Smooth muscle cell (in vitro differentiated cells): ENCODE data around the gene N4BP3. TPM values are rescaled to one million over a fixed set of nuclear protein-coding genes. Genes with fewer than 3 reads are reported as not detected.
A peak's percentile ranks its signal among the peaks of the same experiment; 100 is the strongest.

Source experiments
- DNase-seq: peaks from one replicate; lab custom pipeline; 2025; ENCODE audit not compliant: unreplicated experiment; lab: John Stamatoyannopoulos, UW
- H2AFZ ChIP-seq: fragments of 200-600 bp; sonication (generic); 2 replicates; pipeline ENCODE4 v1.6.0; 2016; ENCODE audit warnings: antibody characterized with exemption, low read depth, mild to moderate bottlenecking
- H3F3A ChIP-seq: fragments of 200-600 bp; sonication (generic); 2 replicates; pipeline ENCODE4 v1.6.0; 2017; ENCODE audit warnings: antibody characterized with exemption, low read depth
- H3K27ac ChIP-seq: fragments of 200-600 bp; sonication (generic); 2 replicates; pipeline ENCODE4 v1.5.1; 2016; ENCODE audit warnings: low read depth, mild to moderate bottlenecking
- H3K27me3 ChIP-seq: fragments of 200-600 bp; sonication (generic); 2 replicates; pipeline ENCODE4 v1.6.1; 2016; ENCODE audit warnings: low read depth, mild to moderate bottlenecking
- H3K36me3 ChIP-seq: fragments of 200-600 bp; sonication (generic); 2 replicates; pipeline ENCODE4 v1.5.1; 2016; ENCODE audit warnings: low read depth
- H3K4me1 ChIP-seq: fragments of 200-600 bp; sonication (generic); 2 replicates; pipeline ENCODE4 v1.5.1; 2016; ENCODE audit warnings: low read depth
- H3K4me2 ChIP-seq: fragments of 200-600 bp; sonication (generic); 2 replicates; pipeline ENCODE4 v1.6.0; 2016; ENCODE audit warnings: mild to moderate bottlenecking
- H3K4me3 ChIP-seq: fragments of 200-600 bp; sonication (generic); 2 replicates; pipeline ENCODE4 v1.5.1; 2016; ENCODE audit warnings: mild to moderate bottlenecking
- H3K79me2 ChIP-seq: fragments of 200-600 bp; sonication (generic); 2 replicates; pipeline ENCODE4 v1.6.0; 2016; ENCODE audit warnings: low read depth, mild to moderate bottlenecking
- H3K9ac ChIP-seq: fragments of 200-600 bp; sonication (generic); 2 replicates; pipeline ENCODE4 v1.6.0; 2016; ENCODE audit warnings: low read depth
- H3K9me3 ChIP-seq: fragments of 200-600 bp; sonication (generic); replicated peaks from 2 replicates; pipeline ENCODE4 v1.5.1; 2016; ENCODE audit warnings: low read depth
- H4K20me1 ChIP-seq: fragments of 200-600 bp; sonication (generic); 2 replicates; pipeline ENCODE4 v1.6.0; 2016; ENCODE audit warnings: low read depth
- CTCF ChIP-seq: fragments of 200-600 bp; sonication (generic); IDR thresholded peaks from 2 replicates; pipeline ENCODE4 v1.5.1; 2017; ENCODE audit warnings: borderline replicate concordance, mild to moderate bottlenecking, antibody characterized with exemption; ENCODE audit not compliant: insufficient read depth, poor library complexity, severe bottlenecking
- WGBS: methylation state at CpG from one replicate; pipeline ENCODE4 v1.1.7; 2016; ENCODE audit warnings: low lambda C conversion rate; 5-methylcytosine and 5-hydroxymethylcytosine counted together
- polyA plus RNA-seq: library from polyadenylated mRNA; unstranded; fragments of >200 nt; fragmentation: Nextera tagmentation; extraction: Ambion mirVana; gene quantifications from 2 replicates; pipeline ENCODE4 v1.2.1, GENCODE V29; 2016
- total RNA-seq: library from RNA; depleted of rRNA; stranded (reverse); fragments of >200 nt; gene quantifications from 2 replicates; pipeline ENCODE4 v1.2.3, GENCODE V29; 2014

Gene N4BP3
- total and polyA plus RNA-seq, 2 experiments from 2014 or later: 0.39 to 1.3 TPM

- Histone ChIP-seq H3K4me2 (no peak overlapping the region), H3K27me3 (no peaks in the 10 kb centered on the region), H3K9me3 (no peaks in the 10 kb centered on the region), H3K4me3 (no peak overlapping the region), H3K36me3 (no peaks in the 10 kb centered on the region), H3F3A (peaks cover 2% of the 10 kb centered on the region), H3K79me2 (peaks cover 4% of the 10 kb centered on the region), H3K9ac (no peak overlapping the region), H4K20me1 (no peaks in the 10 kb centered on the region), H2AFZ (no peak overlapping the region), H3K27ac (no peak overlapping the region), H3K4me1 (peaks cover 9% of the 10 kb centered on the region)
- TF ChIP-seq CTCF: no peak
- DNase-seq: no peak
- 96% methylated on average over 11 of the region's 11 CpGs for WGBS
Observed at GRCh38 chr5:178149199-178149932, 36.0 kb downstream of the N4BP3 start.

DNA sequence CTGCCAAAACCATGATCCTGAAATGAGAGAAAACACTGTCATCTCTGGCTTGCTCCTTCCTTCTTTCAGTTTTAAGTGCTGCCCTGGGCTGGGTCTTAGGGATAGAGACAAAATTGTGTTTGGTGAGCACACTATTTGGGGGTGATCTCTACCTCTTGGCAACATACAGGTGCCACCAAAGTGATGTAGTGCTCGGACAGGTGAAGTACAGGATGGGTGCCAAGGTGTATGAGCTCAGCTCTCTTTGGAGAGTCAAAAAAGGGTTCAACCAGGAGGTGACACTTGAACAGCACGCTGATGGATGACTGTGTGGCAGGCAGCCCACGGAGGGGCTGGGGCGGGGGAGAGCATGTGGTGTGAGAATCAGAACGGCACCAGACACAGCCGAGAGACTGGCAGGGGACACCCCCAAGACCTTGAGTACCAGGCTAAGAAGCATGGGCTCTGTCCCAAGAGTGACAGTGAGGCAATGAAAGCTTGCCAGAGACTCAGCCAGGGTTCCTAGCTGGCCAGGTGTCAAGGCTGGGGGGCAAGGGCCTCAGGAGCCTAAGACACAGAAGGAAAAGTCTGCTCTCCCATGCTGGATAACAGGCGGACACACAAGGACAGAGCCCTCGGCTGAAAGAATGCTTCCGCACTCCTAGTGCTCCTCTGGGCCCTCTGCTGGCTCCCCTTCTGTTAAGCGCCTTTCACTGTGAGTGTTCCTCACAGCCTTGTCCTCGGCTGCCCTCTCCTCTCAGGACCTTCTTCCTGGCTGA lies 37.8 kb downstream of the N4BP3 start:
- H3K79me2 ChIP-seq: peaks cover 4% of the 10 kb centered on the region
- peaks cover 8% of the 10 kb centered on the region for H3F3A ChIP-seq
- H3K4me1 ChIP-seq: peaks cover 9% of the 10 kb centered on the region
- H3K27ac ChIP-seq: no peak overlapping the region
- H3K36me3 ChIP-seq: no peaks in the 10 kb centered on the region
- H3K9me3 ChIP-seq: no peaks in the 10 kb centered on the region
- TF ChIP-seq CTCF: no peak
- no peak overlapping the region for H2AFZ ChIP-seq
- 91% methylated on average over 11 of the region's 11 CpGs for WGBS
- DNase-seq: no peak
- H3K27me3 ChIP-seq: no peaks in the 10 kb centered on the region
- H3K4me2 ChIP-seq: no peak overlapping the region
- no peaks in the 10 kb centered on the region for H4K20me1 ChIP-seq
- no peak overlapping the region for H3K9ac ChIP-seq
- no peak overlapping the region for H3K4me3 ChIP-seq

GRCh38 chr5:178152491-178153444 lies 39.4 kb downstream of the N4BP3 start:
- no peaks in the 10 kb centered on the region for H4K20me1 ChIP-seq
- H3K27ac ChIP-seq: peak overlapping the region; percentile 62
- no peak for TF ChIP-seq CTCF
- 56% methylated on average over 31 of the region's 31 CpGs for WGBS
- peak overlapping the region; percentile 75 for H2AFZ ChIP-seq
- H3K4me1 ChIP-seq: peaks cover 9% of the 10 kb centered on the region
- no peaks in the 10 kb centered on the region for H3K27me3 ChIP-seq
- no peaks in the 10 kb centered on the region for H3K36me3 ChIP-seq
- peaks cover 8% of the 10 kb centered on the region for H3F3A ChIP-seq
- H3K79me2 ChIP-seq: peaks cover 4% of the 10 kb centered on the region
- peak overlapping the region; percentile 78 for H3K9ac ChIP-seq
- H3K4me2 ChIP-seq: peak overlapping the region; percentile 98
- H3K9me3 ChIP-seq: no peaks in the 10 kb centered on the region
- peak overlapping the region; percentile 88 for H3K4me3 ChIP-seq
- DNase-seq: no peak
